Uterus (tissue), 2 donors: ENCODE results near the gene RARA.

Source experiments
- POLR2A ChIP-seq, 2 donors: fragments of 450-650 bp; IDR thresholded peaks; one replicate each; pipeline ENCODE4 v1.6.1; 2016; ENCODE audit warnings: antibody characterized with exemption in 2 of 2, mild to moderate bottlenecking in 1 of 2, moderate library complexity in 1 of 2
- TF ChIP-seq, protein P1 (sequence below), 4 experiments: fragments of 200-600 bp in 2 of 4; fragments of 450-650 bp in 2 of 4; sonication (generic) in 2 of 4; IDR thresholded peaks; one replicate each; pipeline ENCODE4 v1.5.1; 2016 to 2019; ENCODE audit warnings: antibody characterized with exemption in 4 of 4, mild to moderate bottlenecking in 2 of 4, moderate library complexity in 1 of 4

DNA sequence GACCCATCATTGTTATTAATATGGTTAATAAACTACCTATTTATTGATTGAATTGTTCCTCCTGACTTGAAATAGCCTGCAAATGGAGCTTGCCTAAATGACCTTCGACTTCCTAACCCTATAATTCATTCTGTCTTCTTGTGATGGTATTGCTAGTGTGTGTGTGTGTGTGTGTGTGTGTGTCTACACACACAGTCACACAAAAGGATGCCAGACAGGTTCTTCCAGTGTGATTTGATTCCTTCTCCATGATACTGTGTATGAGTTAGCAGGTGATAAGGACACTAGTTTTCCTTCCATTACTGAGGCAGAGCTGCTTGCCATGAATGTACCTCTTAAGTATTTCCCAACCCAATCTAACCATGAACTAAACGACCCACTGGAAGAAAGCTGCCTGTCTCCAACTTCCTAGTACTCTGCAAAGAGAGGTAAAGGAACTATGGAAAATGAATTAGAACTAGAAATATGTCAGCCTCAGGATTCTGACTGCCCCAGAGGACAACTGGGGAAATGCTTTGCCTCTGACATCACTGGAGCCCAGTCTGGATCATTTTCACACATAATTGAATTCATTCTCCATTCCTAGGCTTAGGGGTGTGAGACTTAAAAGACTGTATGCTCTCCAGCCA, 24.8 kb upstream of the RARA start:
- no peak for TF ChIP-seq POLR2A (IDR thresholded peaks at IDR 0.05)
- TF ChIP-seq, protein P1, sequence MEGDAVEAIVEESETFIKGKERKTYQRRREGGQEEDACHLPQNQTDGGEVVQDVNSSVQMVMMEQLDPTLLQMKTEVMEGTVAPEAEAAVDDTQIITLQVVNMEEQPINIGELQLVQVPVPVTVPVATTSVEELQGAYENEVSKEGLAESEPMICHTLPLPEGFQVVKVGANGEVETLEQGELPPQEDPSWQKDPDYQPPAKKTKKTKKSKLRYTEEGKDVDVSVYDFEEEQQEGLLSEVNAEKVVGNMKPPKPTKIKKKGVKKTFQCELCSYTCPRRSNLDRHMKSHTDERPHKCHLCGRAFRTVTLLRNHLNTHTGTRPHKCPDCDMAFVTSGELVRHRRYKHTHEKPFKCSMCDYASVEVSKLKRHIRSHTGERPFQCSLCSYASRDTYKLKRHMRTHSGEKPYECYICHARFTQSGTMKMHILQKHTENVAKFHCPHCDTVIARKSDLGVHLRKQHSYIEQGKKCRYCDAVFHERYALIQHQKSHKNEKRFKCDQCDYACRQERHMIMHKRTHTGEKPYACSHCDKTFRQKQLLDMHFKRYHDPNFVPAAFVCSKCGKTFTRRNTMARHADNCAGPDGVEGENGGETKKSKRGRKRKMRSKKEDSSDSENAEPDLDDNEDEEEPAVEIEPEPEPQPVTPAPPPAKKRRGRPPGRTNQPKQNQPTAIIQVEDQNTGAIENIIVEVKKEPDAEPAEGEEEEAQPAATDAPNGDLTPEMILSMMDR (IDR thresholded peaks at IDR 0.05) = no peak
